Hepatocyte (in vitro differentiated cells): ENCODE data around the gene GHR. TPM values are rescaled to one million over a fixed set of nuclear protein-coding genes. Genes with fewer than 3 reads are reported as not detected.
A peak's percentile ranks its signal among the peaks of the same experiment; 100 is the strongest.

ENCODE experiments used
- DNase-seq: peaks from one replicate; pipeline ENCODE4 v3.0.0-alpha.2; 2016; ENCODE audit warnings: low spot score
- H2AFZ ChIP-seq: fragments of 200-600 bp; sonication (generic); 2 replicates; pipeline ENCODE4 v1.6.0; 2016; ENCODE audit warnings: antibody characterized with exemption, mild to moderate bottlenecking
- H3K27ac ChIP-seq: fragments of 200-600 bp; sonication (generic); 2 replicates; pipeline ENCODE4 v1.5.1; 2016; ENCODE audit warnings: mild to moderate bottlenecking
- H3K27me3 ChIP-seq: fragments of 200-600 bp; sonication (generic); 2 replicates; pipeline ENCODE4 v1.6.1; 2016
- H3K36me3 ChIP-seq: fragments of 200-600 bp; sonication (generic); replicated peaks from 2 replicates; pipeline ENCODE4 v1.5.1; 2016; ENCODE audit warnings: low read depth; ENCODE audit not compliant: insufficient read depth
- H3K4me1 ChIP-seq: fragments of 200-600 bp; sonication (generic); 2 replicates; pipeline ENCODE4 v1.5.1; 2016; ENCODE audit warnings: mild to moderate bottlenecking, moderate library complexity; ENCODE audit not compliant: insufficient read depth
- H3K4me2 ChIP-seq: fragments of 200-600 bp; sonication (generic); 2 replicates; pipeline ENCODE4 v1.6.0; 2016
- H3K4me3 ChIP-seq: fragments of 200-600 bp; sonication (generic); 2 replicates; pipeline ENCODE4 v1.5.1; 2016; ENCODE audit warnings: mild to moderate bottlenecking
- H3K79me2 ChIP-seq: fragments of 200-600 bp; sonication (generic); 2 replicates; pipeline ENCODE4 v1.6.0; 2017; ENCODE audit warnings: mild to moderate bottlenecking
- H3K9me2 ChIP-seq: fragments of 200-600 bp; sonication (generic); replicated peaks from 2 replicates; pipeline ENCODE4 v1.6.0; 2017; ENCODE audit warnings: mild to moderate bottlenecking; ENCODE audit not compliant: insufficient read depth
- H3K9me3 ChIP-seq: fragments of 200-600 bp; sonication (generic); 2 replicates; pipeline ENCODE4 v1.5.1; 2016; ENCODE audit warnings: low read depth, mild to moderate bottlenecking
- H4K20me1 ChIP-seq: fragments of 200-600 bp; sonication (generic); 2 replicates; pipeline ENCODE4 v1.6.0; 2016; ENCODE audit warnings: mild to moderate bottlenecking; ENCODE audit not compliant: insufficient read depth, poor library complexity, severe bottlenecking
- EZH2 ChIP-seq: fragments of 200-600 bp; sonication (generic); IDR thresholded peaks from 2 replicates; pipeline ENCODE4 v1.6.1; 2016; ENCODE audit warnings: antibody characterized with exemption, mild to moderate bottlenecking, borderline replicate concordance
- EZH2phosphoT487 ChIP-seq: fragments of 200-600 bp; sonication (generic); IDR thresholded peaks from one replicate; pipeline ENCODE4 v1.6.1; 2018; ENCODE audit warnings: antibody characterized with exemption, mild to moderate bottlenecking, low read depth, moderate library complexity; ENCODE audit not compliant: unreplicated experiment, severe bottlenecking
- WGBS: methylation state at CpG from one replicate; pipeline ENCODE4 v1.1.6; 2016; ENCODE audit warnings: low lambda C conversion rate; ENCODE audit errors: missing lambda C conversion rate; 5-methylcytosine and 5-hydroxymethylcytosine counted together
- polyA plus RNA-seq: library from polyadenylated mRNA; unstranded; fragments of >200 nt; fragmentation: Nextera tagmentation; extraction: Ambion mirVana; gene quantifications from 2 replicates; pipeline ENCODE4 v1.2.1, GENCODE V29; 2016
- total RNA-seq: library from RNA; depleted of rRNA; stranded (reverse); fragments of >200 nt; gene quantifications from 2 replicates; pipeline ENCODE4 v1.2.3, GENCODE V29; 2014
- TF ChIP-seq, protein P1 (sequence below): fragments of 200-600 bp; sonication (generic); IDR thresholded peaks from 2 replicates; pipeline ENCODE4 v1.5.1; 2016; ENCODE audit warnings: antibody characterized with exemption, mild to moderate bottlenecking; ENCODE audit not compliant: poor library complexity

The GHR gene
- total and polyA plus RNA-seq, 2 experiments from 2014 or later: 14.4 to 24.3 TPM

- no peaks in the 10 kb centered on the region for H3K9me2 ChIP-seq
- no peak overlapping the region for H3K4me3 ChIP-seq
- H2AFZ ChIP-seq: no peak overlapping the region
- peaks cover 30% of the 10 kb centered on the region for H3K4me1 ChIP-seq
- no peak overlapping the region for H3K4me2 ChIP-seq
- H3K27me3 ChIP-seq: no peaks in the 10 kb centered on the region
- H3K9me3 ChIP-seq: no peaks in the 10 kb centered on the region
- DNase-seq: no peak
- no peaks in the 10 kb centered on the region for H3K36me3 ChIP-seq
- TF ChIP-seq EZH2phosphoT487: no peak
- TF ChIP-seq, protein P1, sequence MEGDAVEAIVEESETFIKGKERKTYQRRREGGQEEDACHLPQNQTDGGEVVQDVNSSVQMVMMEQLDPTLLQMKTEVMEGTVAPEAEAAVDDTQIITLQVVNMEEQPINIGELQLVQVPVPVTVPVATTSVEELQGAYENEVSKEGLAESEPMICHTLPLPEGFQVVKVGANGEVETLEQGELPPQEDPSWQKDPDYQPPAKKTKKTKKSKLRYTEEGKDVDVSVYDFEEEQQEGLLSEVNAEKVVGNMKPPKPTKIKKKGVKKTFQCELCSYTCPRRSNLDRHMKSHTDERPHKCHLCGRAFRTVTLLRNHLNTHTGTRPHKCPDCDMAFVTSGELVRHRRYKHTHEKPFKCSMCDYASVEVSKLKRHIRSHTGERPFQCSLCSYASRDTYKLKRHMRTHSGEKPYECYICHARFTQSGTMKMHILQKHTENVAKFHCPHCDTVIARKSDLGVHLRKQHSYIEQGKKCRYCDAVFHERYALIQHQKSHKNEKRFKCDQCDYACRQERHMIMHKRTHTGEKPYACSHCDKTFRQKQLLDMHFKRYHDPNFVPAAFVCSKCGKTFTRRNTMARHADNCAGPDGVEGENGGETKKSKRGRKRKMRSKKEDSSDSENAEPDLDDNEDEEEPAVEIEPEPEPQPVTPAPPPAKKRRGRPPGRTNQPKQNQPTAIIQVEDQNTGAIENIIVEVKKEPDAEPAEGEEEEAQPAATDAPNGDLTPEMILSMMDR: no peak
- no peak for TF ChIP-seq EZH2
- no peaks in the 10 kb centered on the region for H4K20me1 ChIP-seq
- peaks cover 10% of the 10 kb centered on the region for H3K79me2 ChIP-seq
- H3K27ac ChIP-seq: no peak overlapping the region
Measured at GRCh38 chr5:42593591-42593990, 170.4 kb downstream of the GHR start.

DNA sequence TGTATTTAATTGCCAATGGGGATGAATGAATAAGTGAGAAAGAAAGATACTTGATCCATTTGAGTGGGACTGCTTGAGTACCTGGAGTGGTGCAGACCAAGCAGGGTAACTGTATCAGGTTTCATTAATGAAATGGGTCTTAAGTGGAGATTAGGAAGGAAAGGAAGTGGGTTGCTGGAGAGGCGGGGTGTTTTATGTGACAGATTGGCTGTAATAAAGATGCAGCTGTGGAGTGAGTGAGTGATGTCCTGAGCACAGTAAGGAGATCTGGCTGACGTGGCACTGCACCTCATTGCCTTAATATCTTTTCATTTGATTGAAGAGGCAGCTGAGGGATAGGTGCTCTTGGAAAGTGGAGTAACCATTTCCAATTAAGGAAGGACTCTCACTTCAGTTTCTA, 172.4 kb downstream of the GHR start:
- no peaks in the 10 kb centered on the region for H3K9me2 ChIP-seq
- H4K20me1 ChIP-seq: no peaks in the 10 kb centered on the region
- H3K36me3 ChIP-seq: no peaks in the 10 kb centered on the region
- peaks cover 30% of the 10 kb centered on the region for H3K4me1 ChIP-seq
- H3K79me2 ChIP-seq: peaks cover 10% of the 10 kb centered on the region
- no peak overlapping the region for H2AFZ ChIP-seq
- H3K27ac ChIP-seq: no peak overlapping the region
- no peak for DNase-seq
- no peak overlapping the region for H3K4me2 ChIP-seq
- no peaks in the 10 kb centered on the region for H3K27me3 ChIP-seq
- TF ChIP-seq, protein P1: no peak
- TF ChIP-seq EZH2: no peak
- no peak for TF ChIP-seq EZH2phosphoT487
- 56% methylated on average over 2 of the region's 2 CpGs for WGBS
- H3K4me3 ChIP-seq: no peak overlapping the region
- no peaks in the 10 kb centered on the region for H3K9me3 ChIP-seq

DNA sequence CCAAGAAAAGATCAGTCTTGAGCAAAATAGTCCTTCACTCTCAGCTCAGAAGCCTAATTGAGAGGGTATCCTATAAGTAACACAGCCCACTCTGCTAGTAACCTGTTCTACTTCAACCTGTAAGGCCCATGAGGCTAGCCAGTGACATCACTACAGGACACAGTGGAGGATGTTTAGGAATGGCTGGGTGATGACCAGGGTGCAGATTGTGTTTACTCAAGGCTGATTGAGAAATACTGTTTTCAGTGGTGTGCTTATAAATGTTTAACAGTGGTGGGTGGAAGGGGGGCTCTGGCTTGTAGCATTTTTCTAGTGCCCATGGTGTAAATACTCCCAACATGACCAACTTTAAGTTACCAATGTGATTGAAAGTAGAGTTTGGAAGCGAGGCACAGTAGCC, 173.6 kb downstream of the GHR start:
- H3K9me3 ChIP-seq: no peaks in the 10 kb centered on the region
- no peaks in the 10 kb centered on the region for H3K9me2 ChIP-seq
- no peak overlapping the region for H3K4me3 ChIP-seq
- 94% methylated on average over 1 of the region's 1 CpG for WGBS
- H4K20me1 ChIP-seq: no peaks in the 10 kb centered on the region
- DNase-seq: peak; percentile 28
- H3K4me1 ChIP-seq: peaks cover 18% of the 10 kb centered on the region
- H3K36me3 ChIP-seq: no peaks in the 10 kb centered on the region
- peaks cover 10% of the 10 kb centered on the region for H3K79me2 ChIP-seq
- no peak overlapping the region for H3K4me2 ChIP-seq
- H2AFZ ChIP-seq: no peak overlapping the region
- TF ChIP-seq, protein P1: no peak
- TF ChIP-seq EZH2phosphoT487 (no peak), EZH2 (no peak)
- no peak overlapping the region for H3K27ac ChIP-seq
- no peaks in the 10 kb centered on the region for H3K27me3 ChIP-seq

DNA sequence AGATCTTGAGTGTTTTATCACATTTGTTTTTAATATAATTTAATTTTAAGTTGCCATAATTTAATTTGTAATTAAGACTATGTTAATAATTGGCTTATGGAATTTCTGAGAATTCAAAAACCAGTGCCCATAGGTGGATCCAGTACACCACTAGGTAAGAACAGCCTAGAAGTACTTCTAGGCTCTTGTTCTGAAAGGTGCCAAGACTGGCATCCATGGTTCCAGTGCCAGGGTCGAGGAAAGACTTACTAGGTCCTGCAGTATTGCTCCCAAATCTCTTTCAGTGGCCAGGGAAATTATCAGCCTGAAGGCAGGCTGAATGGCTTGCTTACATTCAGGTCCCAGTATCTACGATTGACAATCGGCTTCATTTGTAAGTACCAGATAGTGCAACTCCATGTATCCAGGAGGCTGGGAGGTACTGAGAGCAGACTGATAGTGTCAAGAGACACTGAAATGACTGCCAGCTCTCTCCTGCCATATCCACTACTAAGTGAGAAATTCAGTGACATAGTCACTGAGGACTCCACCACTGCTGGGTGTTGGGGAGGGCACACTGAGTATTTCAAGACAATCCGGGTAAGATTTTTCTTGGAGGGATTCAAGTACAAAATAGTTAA, 174.2 kb downstream of the GHR start:
- TF ChIP-seq EZH2phosphoT487 (no peak), EZH2 (no peak)
- TF ChIP-seq, protein P1: no peak
- Histone ChIP-seq H3K36me3 (no peaks in the 10 kb centered on the region), H3K79me2 (peaks cover 14% of the 10 kb centered on the region)

More for the DNA sequence above, 174.2 kb downstream of the GHR start:
- peaks cover 14% of the 10 kb centered on the region for H3K4me1 ChIP-seq
- no peaks in the 10 kb centered on the region for H3K9me2 ChIP-seq
- no peak overlapping the region for H3K4me2 ChIP-seq
- WGBS: 81% methylated on average over 4 of the region's 4 CpGs
- no peak overlapping the region for H3K4me3 ChIP-seq
- no peaks in the 10 kb centered on the region for H3K27me3 ChIP-seq
- H4K20me1 ChIP-seq: no peaks in the 10 kb centered on the region
- H3K27ac ChIP-seq: no peak overlapping the region
- H3K9me3 ChIP-seq: no peaks in the 10 kb centered on the region
- no peak overlapping the region for H2AFZ ChIP-seq
- no peak for DNase-seq
